ENCODE measurements around the gene KNSTRN. TPM values are rescaled to one million over a fixed set of nuclear protein-coding genes. Genes with fewer than 3 reads are reported as not detected.

The KNSTRN gene
- total and polyA plus RNA-seq, 10 donors = 6.0 to 16.8 (median 10.2) TPM

GRCh38 chr15:40436892-40437751 lies 54.6 kb downstream of the KNSTRN start:
- Histone ChIP-seq H3K27ac (no peak overlapping the region), H3K4me1 (peaks cover 11 to 60% (median 41%) of the 10 kb centered on the region in 6 donors), H3K27me3 (replicated peaks in 1 of 7) (peaks cover 0 to 67% (median 28%) of the 10 kb centered on the region in 7 donors), H3K36me3 (no peaks in the 10 kb centered on the region), H3K4me3 (peak overlapping the region in 4 of 8 donors; percentile 17 to 65 (median 25)), H3K9me3 (no peaks in the 10 kb centered on the region)
- WGBS, 5 donors = 14 to 21% (median 15%) methylated on average over 10 to 17 of the region's 17 CpGs
- no peak for DNase-seq
- intact Hi-C loops (cut with DNase I; ENCODE audit: low total_unique reads) = no loop called here
- no peak for TF ChIP-seq POLR2AphosphoS5 (IDR thresholded peaks at IDR 0.05)
- TF ChIP-seq POLR2A (IDR thresholded peaks at IDR 0.05) = no peak
- no peak for TF ChIP-seq CTCF (IDR thresholded peaks at IDR 0.05 in 8 of 11, conservative IDR thresholded peaks at IDR 0.05 in 3 of 11)

GRCh38 chr15:40437752-40438687 lies 55.5 kb downstream of the KNSTRN start:
- TF ChIP-seq CTCF (IDR thresholded peaks at IDR 0.05 in 8 of 11, conservative IDR thresholded peaks at IDR 0.05 in 3 of 11) (no peak), POLR2AphosphoS5 (IDR thresholded peaks at IDR 0.05) (no peak), POLR2A (IDR thresholded peaks at IDR 0.05) (no peak)
- no peak overlapping the region for H3K27ac ChIP-seq
- no peak overlapping the region for H3K4me3 ChIP-seq
- H3K27me3 ChIP-seq (replicated peaks in 1 of 7) = peaks cover 0 to 69% (median 28%) of the 10 kb centered on the region in 7 donors
- H3K4me1 ChIP-seq = peaks cover 20 to 69% (median 50%) of the 10 kb centered on the region in 6 donors
- DNase-seq = no peak
- intact Hi-C loops (cut with DNase I; ENCODE audit: low total_unique reads) = no loop called here
- H3K9me3 ChIP-seq = no peaks in the 10 kb centered on the region
- WGBS, 5 donors = 66 to 75% (median 68%) methylated on average over 15 to 21 of the region's 21 CpGs
- no peaks in the 10 kb centered on the region for H3K36me3 ChIP-seq

GRCh38 chr15:40438712-40439111 lies 56.2 kb downstream of the KNSTRN start:
- Histone ChIP-seq H3K27me3 (replicated peaks in 1 of 7) (peaks cover 0 to 69% (median 28%) of the 10 kb centered on the region in 7 donors), H3K36me3 (no peaks in the 10 kb centered on the region), H3K27ac (no peak overlapping the region), H3K9me3 (no peaks in the 10 kb centered on the region), H3K4me3 (no peak overlapping the region), H3K4me1 (peaks cover 27 to 76% (median 57%) of the 10 kb centered on the region in 6 donors)
- TF ChIP-seq POLR2A (IDR thresholded peaks at IDR 0.05) = no peak
- DNase-seq = no peak
- WGBS, 5 donors = 51 to 72% (median 61%) methylated on average over 12 of the region's 12 CpGs
- intact Hi-C loops (cut with DNase I; ENCODE audit: low total_unique reads) = no loop called here

- H3K27ac ChIP-seq = peak overlapping the region in 4 of 8 donors; percentile 49 to 87 (median 82)
- TF ChIP-seq POLR2A (IDR thresholded peaks at IDR 0.05) (no peak), CTCF (IDR thresholded peaks at IDR 0.05 in 8 of 11, conservative IDR thresholded peaks at IDR 0.05 in 3 of 11) (no peak), POLR2AphosphoS5 (IDR thresholded peaks at IDR 0.05) (no peak)
- no peaks in the 10 kb centered on the region for H3K9me3 ChIP-seq
- H3K36me3 ChIP-seq = no peaks in the 10 kb centered on the region
- intact Hi-C loops (cut with DNase I; ENCODE audit: low total_unique reads) = no loop called here
- peaks cover 27 to 84% (median 62%) of the 10 kb centered on the region in 6 donors for H3K4me1 ChIP-seq
- peaks cover 0 to 69% (median 28%) of the 10 kb centered on the region in 7 donors for H3K27me3 ChIP-seq (replicated peaks in 1 of 7)
- H3K4me3 ChIP-seq = peak overlapping the region in 7 of 8 donors; percentile 35 to 97 (median 90)
- DNase-seq = no peak
- 7 to 19% (median 13%) methylated on average over 14 to 15 of the region's 15 CpGs for WGBS, 5 donors
These were observed 57.0 kb downstream of the KNSTRN start for GRCh38 chr15:40439461-40439959.

Data from spleen (tissue), 11 donors.